ENCODE measurements around the gene TP53RK.

The TP53RK gene

GRCh38 chr20:46705378-46705729 lies 16.1 kb upstream of the TP53RK start:
- no peak for DNase-seq

- no peak for DNase-seq
Measured at GRCh38 chr20:46704714-46705377, 15.6 kb upstream of the TP53RK start.

GRCh38 chr20:46703435-46703834 lies 14.2 kb upstream of the TP53RK start:
- no peak for DNase-seq

- no peak for DNase-seq
Measured at GRCh38 chr20:46702447-46703203, 13.4 kb upstream of the TP53RK start.

- DNase-seq: no peak
Measured at GRCh38 chr20:46701986-46702385, 12.7 kb upstream of the TP53RK start.

- DNase-seq: no peak
Measured at GRCh38 chr20:46701556-46701955, 12.3 kb upstream of the TP53RK start.

GRCh38 chr20:46701057-46701456 lies 11.8 kb upstream of the TP53RK start:
- DNase-seq: no peak

GRCh38 chr20:46700481-46700880 lies 11.2 kb upstream of the TP53RK start:
- DNase-seq: no peak

- no peak for DNase-seq
Measured at GRCh38 chr20:46699651-46700359, 10.6 kb upstream of the TP53RK start.

- DNase-seq: no peak
Measured at GRCh38 chr20:46698788-46699187, 9.5 kb upstream of the TP53RK start.

GRCh38 chr20:46696791-46697279 lies 7.6 kb upstream of the TP53RK start:
- DNase-seq: no peak

- no peak for DNase-seq
Measured at GRCh38 chr20:46695892-46696291, 6.6 kb upstream of the TP53RK start.

- DNase-seq: no peak
Measured at GRCh38 chr20:46694484-46694883, 5.2 kb upstream of the TP53RK start.

- DNase-seq: no peak
Measured at GRCh38 chr20:46691196-46691595, 2.0 kb upstream of the TP53RK start.

GRCh38 chr20:46690219-46691106 lies 1.2 kb upstream of the TP53RK start:
- DNase-seq: no peak

- no peak for DNase-seq
Measured at GRCh38 chr20:46689754-46690085, 476 bp upstream of the TP53RK start.

GRCh38 chr20:46688151-46689081 lies 828 bp downstream of the TP53RK start:
- DNase-seq: no peak

- peak; percentile 79 for DNase-seq
Measured at GRCh38 chr20:46683939-46684750, 5.1 kb downstream of the TP53RK start.

- no peak for DNase-seq
Measured at GRCh38 chr20:46683668-46683938, 5.6 kb downstream of the TP53RK start.

GRCh38 chr20:46683011-46683667 lies 6.1 kb downstream of the TP53RK start:
- no peak for DNase-seq
